RKO (cell line): ENCODE results near the gene NYAP1.
"Not testable (repeated sequence)": the region's sequence is repeated elsewhere in the genome, so short reads cannot be mapped to it uniquely, and the experiment has no call there.

Experiments used
- DNase-seq: peaks from one replicate; pipeline ENCODE4 v3.0.0-alpha.2; 2016; ENCODE audit warnings: low spot score

The NYAP1 gene

DNA sequence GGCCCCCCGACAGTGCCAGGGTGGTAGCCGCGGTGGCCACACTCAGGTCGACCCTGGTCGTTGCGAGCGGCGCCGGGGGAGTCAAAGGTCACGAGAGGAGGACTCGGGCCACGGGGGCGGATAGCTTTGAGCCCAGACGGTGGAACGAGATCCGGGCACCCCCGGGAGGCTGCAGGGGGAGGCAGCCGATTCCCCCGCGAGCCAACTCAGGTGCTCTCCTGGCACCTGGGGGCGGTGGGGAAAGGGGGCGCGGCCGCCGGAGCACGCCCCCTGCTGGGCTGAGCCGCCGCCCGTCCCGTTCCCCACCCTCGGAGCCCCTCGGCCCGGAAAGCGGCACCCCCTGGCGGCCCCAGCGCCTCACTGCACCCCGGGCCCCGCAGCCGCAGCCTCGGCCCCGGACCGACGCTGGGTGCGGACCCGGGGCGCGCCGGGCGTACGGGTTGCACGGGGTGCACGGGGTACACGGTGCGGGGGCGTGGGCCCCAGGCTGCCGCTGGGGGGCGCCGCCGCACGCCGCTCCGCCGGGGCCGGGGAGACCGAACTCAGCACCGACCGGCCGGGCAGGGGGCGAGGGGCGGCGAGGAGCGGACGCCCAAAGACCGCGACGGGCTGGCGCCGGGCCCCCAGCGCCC lies 521 bp upstream of the NYAP1 start:
- DNase-seq = peak; percentile 64

DNA sequence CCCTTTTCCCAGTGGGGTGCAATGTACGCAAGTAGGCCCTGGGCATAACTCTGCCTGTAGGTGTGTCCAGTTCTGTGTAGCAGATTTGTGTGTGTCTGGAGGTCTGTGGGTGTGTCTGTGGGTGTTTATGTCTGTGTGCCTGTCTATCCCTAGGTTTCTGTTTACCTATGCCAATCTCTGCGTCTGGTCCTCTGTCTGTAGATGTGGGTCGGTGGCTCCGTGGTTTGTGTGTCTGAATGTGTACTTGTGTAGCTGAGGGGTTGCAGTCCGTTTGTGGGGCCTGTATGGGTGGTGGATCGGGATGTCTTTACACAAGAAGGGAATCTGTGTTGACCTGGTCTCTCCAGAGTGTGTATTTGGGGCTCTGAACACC lies 932 bp downstream of the NYAP1 start:
- no peak for DNase-seq

- DNase-seq = no peak
Measured at GRCh38 chr7:100485471-100485876, 1.7 kb downstream of the NYAP1 start.

DNA sequence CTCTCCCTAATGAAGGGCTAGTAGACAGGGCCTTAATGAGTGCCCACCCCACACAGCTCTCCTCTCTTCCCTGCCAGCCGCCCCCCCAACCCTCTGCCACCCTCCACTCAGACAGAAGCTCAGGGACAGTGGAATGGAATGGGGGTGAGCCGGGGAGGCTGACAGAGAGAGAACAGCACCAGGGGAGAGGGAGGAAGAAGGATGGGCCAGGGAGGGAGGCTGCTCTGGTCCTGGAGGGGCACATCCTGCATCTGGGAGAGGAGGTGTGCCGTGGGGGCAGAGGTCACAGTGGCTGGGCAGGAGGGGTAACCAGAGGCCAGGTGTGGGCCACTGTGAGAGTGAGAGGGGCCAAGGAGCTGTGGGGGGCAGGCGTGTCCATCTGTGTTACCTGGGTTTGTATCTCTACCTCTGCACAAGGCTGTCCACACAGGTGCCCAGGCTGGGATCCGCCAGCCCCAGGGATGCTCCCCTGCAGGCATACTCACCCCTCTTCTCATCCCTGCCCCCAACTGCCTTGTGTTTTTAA lies 2.4 kb downstream of the NYAP1 start:
- no peak for DNase-seq

- peak; percentile 71 for DNase-seq
Measured at GRCh38 chr7:100486753-100487446, 3.2 kb downstream of the NYAP1 start.

- no peak for DNase-seq
Measured at GRCh38 chr7:100488333-100489095, 4.8 kb downstream of the NYAP1 start.

- DNase-seq = no peak
Measured at GRCh38 chr7:100489121-100489520, 5.4 kb downstream of the NYAP1 start.

DNA sequence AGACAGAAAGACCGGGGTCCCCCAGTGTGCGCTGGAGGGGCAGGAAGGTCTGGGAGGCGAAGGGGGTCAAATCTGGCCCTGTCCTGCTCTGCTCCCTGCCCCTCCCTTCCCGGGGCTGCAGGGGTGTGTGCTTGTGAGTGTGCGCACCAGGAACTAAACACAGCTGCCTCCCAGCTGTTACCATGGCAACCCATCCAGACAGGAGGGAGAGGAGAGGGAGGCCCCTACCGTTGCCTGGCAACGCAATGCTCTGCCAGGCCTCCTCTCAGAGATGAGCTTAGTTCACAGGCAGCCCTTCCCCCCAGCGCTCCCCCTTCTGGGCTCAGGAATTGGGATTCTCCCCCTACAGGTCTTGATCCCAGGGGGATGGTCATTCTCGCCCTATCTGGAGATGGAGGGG lies 6.1 kb downstream of the NYAP1 start:
- DNase-seq = peak; percentile 91

GRCh38 chr7:100490483-100491191 lies 6.9 kb downstream of the NYAP1 start:
- no peak for DNase-seq

DNA sequence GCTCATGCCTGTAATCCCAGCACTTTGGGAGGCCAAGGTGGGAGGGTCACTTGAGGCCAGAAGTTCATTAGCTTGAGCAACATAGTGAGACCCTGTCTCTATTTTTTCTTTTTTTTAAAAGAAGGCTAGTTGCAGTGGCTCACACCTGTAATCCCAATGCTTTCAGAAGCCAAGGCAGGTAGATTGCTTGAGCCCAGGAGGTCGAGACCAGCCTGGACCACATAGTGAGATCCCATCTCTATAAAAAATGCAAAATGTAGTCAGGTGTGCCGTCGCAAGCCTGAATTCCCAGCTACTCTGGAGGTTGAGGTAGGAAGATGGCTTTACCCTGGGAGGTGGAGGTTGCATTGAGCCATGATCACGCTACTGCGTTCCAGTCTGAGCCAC lies 7.5 kb downstream of the NYAP1 start:
- DNase-seq = no peak

- DNase-seq = no peak
Measured at GRCh38 chr7:100492738-100493475, 9.2 kb downstream of the NYAP1 start.

- no peak for DNase-seq
Measured at GRCh38 chr7:100493476-100494264, 9.9 kb downstream of the NYAP1 start.

GRCh38 chr7:100496509-100496908 lies 12.8 kb downstream of the NYAP1 start:
- no peak for DNase-seq

DNA sequence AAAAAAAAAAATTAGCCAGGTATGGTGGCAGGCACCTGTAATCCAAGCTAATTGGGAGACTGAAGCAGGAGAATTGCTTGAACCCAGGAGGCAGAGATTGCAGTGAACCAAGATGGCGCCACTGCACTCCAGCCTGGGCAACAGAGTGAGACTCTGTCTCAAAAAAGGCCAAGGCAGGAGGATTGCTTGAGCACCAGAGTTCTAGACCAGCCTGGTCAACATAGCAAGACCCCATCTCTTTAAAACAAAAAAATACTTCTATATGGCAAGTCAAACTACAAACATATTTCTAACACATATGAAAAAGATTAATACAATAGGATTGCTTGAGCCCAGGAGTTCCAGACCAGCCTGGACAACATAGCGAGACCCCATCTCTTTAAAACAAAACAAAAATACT lies 17.0 kb downstream of the NYAP1 start:
- DNase-seq = not testable (repeated sequence)

DNA sequence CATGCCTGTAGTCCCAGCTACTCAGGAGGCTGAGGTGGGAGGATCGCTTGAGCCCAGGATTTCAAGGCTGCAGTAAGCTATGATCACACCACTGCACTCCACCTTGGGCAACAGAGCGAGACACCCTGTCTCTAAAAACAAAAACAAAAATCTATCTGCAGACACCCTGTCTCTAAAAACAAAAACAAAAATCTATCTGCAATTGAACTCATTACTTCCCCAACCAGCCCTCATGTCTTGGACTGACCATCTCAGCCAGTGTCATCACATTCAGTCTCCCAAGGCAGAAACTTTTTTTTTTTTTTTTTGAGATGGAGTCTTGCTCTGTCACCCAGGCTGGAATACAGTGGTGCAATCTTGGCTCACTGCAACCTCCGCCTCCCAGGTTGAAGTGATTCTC lies 20.3 kb downstream of the NYAP1 start:
- not testable (repeated sequence) for DNase-seq

DNA sequence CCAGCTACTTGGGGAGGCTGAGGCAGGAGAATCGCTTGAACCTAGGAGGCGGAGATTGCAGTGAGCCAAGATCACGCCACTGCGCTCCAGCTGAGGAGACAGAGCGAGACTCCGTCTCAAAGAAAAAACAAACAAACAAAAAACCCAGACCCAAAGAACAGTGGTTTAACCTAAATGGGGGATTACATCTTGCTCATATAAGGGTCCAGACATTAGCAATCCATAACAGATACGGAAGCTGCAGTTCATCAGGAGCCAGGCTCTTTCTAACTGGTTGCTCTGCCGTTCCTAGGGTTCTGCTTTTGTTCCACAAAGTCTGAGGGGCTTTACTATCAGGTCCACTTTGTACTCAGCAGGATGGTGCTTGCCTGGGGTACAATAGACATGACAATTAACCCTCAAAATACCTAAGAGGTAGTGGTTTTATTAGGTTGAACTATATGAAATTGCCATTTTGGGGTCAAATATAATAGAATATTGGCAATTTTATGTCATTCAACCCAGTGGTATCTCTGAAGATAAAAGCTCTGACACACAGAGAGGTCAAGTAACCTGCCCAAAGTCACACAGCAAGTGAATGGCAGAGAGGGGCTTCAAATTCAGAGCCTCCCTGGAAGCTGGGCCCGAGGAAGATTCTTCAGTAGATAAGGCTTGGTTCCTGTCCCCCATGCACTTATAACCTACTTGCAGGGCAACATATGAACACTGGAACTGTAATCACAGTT lies 21.3 kb downstream of the NYAP1 start:
- no peak for DNase-seq

- DNase-seq = peak; percentile 27
Measured at GRCh38 chr7:100506356-100506923, 22.7 kb downstream of the NYAP1 start.

DNA sequence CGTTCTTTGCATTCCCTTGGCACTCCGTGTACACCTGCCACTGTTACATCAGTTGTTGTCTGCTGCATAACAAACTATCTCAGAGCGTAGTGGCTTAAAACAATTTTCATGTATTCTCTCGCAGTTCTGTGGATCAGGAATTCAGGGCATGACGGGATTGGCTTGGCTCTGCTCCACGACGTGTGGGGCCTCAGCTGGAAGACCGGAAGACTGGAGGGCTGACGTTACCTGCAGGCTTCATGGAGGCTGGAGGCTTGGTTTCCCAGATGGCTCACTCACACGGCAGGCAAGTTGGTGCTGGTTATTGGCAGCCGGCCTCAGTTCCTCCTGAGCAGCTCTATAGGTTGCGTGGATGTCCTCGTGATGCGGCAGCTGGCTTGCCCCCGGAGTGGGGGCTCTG lies 25.5 kb downstream of the NYAP1 start:
- DNase-seq = no peak

- no peak for DNase-seq
Measured at GRCh38 chr7:100510437-100511239, 26.9 kb downstream of the NYAP1 start.
